ENCODE results near the gene DNMT1. TPM values are rescaled to one million over a fixed set of nuclear protein-coding genes. Genes with fewer than 3 reads are reported as not detected.

Gene DNMT1
- total RNA-seq, 4 donors from 2014 or later, result 23.3 to 122 (median 42.0) TPM

GRCh38 chr19:10163536-10163935 lies 31.2 kb downstream of the DNMT1 start:
- peaks cover 0 to 33% (median 15%) of the 10 kb centered on the region in 4 donors for H3K36me3 ChIP-seq
- DNase-seq, result no peak
- H3K4me3 ChIP-seq, result no peak overlapping the region
- no peaks in the 10 kb centered on the region for H3K27me3 ChIP-seq
- WGBS, 2 donors (ENCODE audit: low coverage in 1 of 2), result 86 to 100% methylated on average over 1 to 3 of the region's 3 CpGs
- in situ Hi-C loops (cut with MboI; ENCODE audit: low pct_ligation_motif_present in 1 of 4, low pct_unique_long_range_greater_than_20kb in 1 of 4, low sequenced_read_pairs in 3 of 4), result no loop called here
- TF ChIP-seq CTCF (IDR thresholded peaks at IDR 0.05), result no peak
- no peak for TF ChIP-seq POLR2AphosphoS5 (IDR thresholded peaks at IDR 0.05)
- no peak for TF ChIP-seq EP300 (IDR thresholded peaks at IDR 0.05; ENCODE audit: low read depth)
- TF ChIP-seq POLR2A (IDR thresholded peaks at IDR 0.05), result no peak
- H3K27ac ChIP-seq, result no peak overlapping the region
- H3K4me1 ChIP-seq, result no peaks in the 10 kb centered on the region
- H3K9me3 ChIP-seq, result no peaks in the 10 kb centered on the region
- intact Hi-C loops (cut with DNase I; ENCODE audit: low total_unique reads), result no loop called here

- Histone ChIP-seq H3K9me3 (no peaks in the 10 kb centered on the region), H3K36me3 (peaks cover 0 to 37% (median 16%) of the 10 kb centered on the region in 4 donors), H3K4me3 (no peak overlapping the region), H3K27me3 (no peaks in the 10 kb centered on the region), H3K4me1 (no peaks in the 10 kb centered on the region), H3K27ac (no peak overlapping the region)
- intact Hi-C loops (cut with DNase I; ENCODE audit: low total_unique reads), result no loop called here
- TF ChIP-seq EP300 (IDR thresholded peaks at IDR 0.05; ENCODE audit: low read depth), result no peak
- no peak for TF ChIP-seq CTCF (IDR thresholded peaks at IDR 0.05)
- no peak for TF ChIP-seq POLR2AphosphoS5 (IDR thresholded peaks at IDR 0.05)
- TF ChIP-seq POLR2A (IDR thresholded peaks at IDR 0.05), result no peak
- no peak for DNase-seq
- WGBS, 2 donors (ENCODE audit: low coverage in 1 of 2), result 94 to 100% methylated on average over 1 to 16 of the region's 16 CpGs
- in situ Hi-C loops (cut with MboI; ENCODE audit: low pct_ligation_motif_present in 1 of 4, low pct_unique_long_range_greater_than_20kb in 1 of 4, low sequenced_read_pairs in 3 of 4), result no loop called here
These were observed 35.1 kb downstream of the DNMT1 start for GRCh38 chr19:10159610-10160009.

- DNase-seq, result no peak
- peaks cover 0 to 42% (median 21%) of the 10 kb centered on the region in 4 donors for H3K36me3 ChIP-seq
- H3K4me1 ChIP-seq, result no peaks in the 10 kb centered on the region
- no peaks in the 10 kb centered on the region for H3K9me3 ChIP-seq
- intact Hi-C loops (cut with DNase I; ENCODE audit: low total_unique reads), result no loop called here
- H3K4me3 ChIP-seq, result no peak overlapping the region
- WGBS, 2 donors (ENCODE audit: low coverage in 1 of 2), result 97% methylated on average over 11 of the region's 11 CpGs; no CpG with 5 or more reads in 1 of the 2 donors
- in situ Hi-C loops (cut with MboI; ENCODE audit: low pct_ligation_motif_present in 1 of 4, low pct_unique_long_range_greater_than_20kb in 1 of 4, low sequenced_read_pairs in 3 of 4), result no loop called here
- no peak overlapping the region for H3K27ac ChIP-seq
- H3K27me3 ChIP-seq, result no peaks in the 10 kb centered on the region
- TF ChIP-seq POLR2A (IDR thresholded peaks at IDR 0.05), result no peak
- TF ChIP-seq CTCF (IDR thresholded peaks at IDR 0.05), result no peak
- TF ChIP-seq EP300 (IDR thresholded peaks at IDR 0.05; ENCODE audit: low read depth), result no peak
- TF ChIP-seq POLR2AphosphoS5 (IDR thresholded peaks at IDR 0.05), result no peak
These were observed 36.3 kb downstream of the DNMT1 start for GRCh38 chr19:10158485-10158884.

GRCh38 chr19:10158071-10158470 lies 36.7 kb downstream of the DNMT1 start:
- DNase-seq, result no peak
- Histone ChIP-seq H3K27ac (no peak overlapping the region), H3K9me3 (no peaks in the 10 kb centered on the region), H3K36me3 (peaks cover 0 to 45% (median 21%) of the 10 kb centered on the region in 4 donors), H3K4me3 (no peak overlapping the region), H3K27me3 (no peaks in the 10 kb centered on the region), H3K4me1 (no peaks in the 10 kb centered on the region)
- in situ Hi-C loops (cut with MboI; ENCODE audit: low pct_ligation_motif_present in 1 of 4, low pct_unique_long_range_greater_than_20kb in 1 of 4, low sequenced_read_pairs in 3 of 4) (no loop called here), intact Hi-C loops (cut with DNase I; ENCODE audit: low total_unique reads) (no loop called here)
- no peak for TF ChIP-seq POLR2A (IDR thresholded peaks at IDR 0.05)
- TF ChIP-seq CTCF (IDR thresholded peaks at IDR 0.05), result no peak
- no peak for TF ChIP-seq EP300 (IDR thresholded peaks at IDR 0.05; ENCODE audit: low read depth)
- no peak for TF ChIP-seq POLR2AphosphoS5 (IDR thresholded peaks at IDR 0.05)
- 87% methylated on average over 2 of the region's 8 CpGs; no CpG with 5 or more reads in 1 of the 2 donors for WGBS, 2 donors (ENCODE audit: low coverage in 1 of 2)

All from transverse colon (tissue), 4 donors.